HG03097 (cell line): ENCODE measurements around the gene BCDIN3D.

Experiments
- ATAC-seq: cut with Tn5 transposase; IDR thresholded peaks from one replicate; pipeline ENCODE4 v1.9.1; 2021; ENCODE audit not compliant: unreplicated experiment, low FRiP score

BCDIN3D gene

DNA sequence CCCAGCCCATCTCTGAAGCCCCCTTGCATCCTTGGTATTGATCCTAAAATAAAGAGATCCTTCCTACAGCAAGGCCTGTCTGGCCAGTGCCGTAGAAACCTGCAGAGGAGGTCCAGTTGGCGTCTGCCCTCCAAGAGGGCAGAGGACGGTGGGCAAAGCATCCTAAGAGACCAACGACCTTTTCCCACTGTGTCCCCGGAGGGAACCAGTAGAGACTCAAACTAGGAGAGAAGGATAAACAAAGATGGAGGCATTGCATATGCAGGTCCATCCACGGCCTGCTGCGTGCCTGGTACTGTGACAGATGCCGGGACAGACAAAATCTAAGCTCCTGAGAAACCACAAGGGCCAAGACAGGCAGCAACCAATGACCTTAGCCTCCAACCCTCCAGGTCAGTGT, 18.5 kb downstream of the BCDIN3D start:
- no peak for ATAC-seq

DNA sequence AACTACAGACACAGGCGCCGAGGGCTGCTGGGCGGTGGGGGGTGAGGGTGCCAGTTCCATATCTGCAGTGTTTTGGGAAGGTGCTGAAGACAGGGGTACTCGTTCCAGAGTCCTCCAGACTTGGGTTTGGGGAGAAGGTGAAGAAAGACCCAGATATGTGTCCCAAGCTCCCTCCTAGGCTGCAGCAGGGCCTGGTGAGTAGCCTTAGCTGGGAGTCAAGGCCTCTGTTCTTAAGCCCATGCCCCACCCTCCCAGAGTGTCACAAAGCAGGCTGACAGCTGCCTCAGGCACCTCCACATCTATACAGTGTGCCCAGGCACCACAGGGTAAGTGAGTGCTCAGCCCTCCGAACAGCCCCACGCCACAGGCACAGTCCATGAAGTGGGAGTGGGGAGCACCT, 19.0 kb downstream of the BCDIN3D start:
- ATAC-seq = no peak

DNA sequence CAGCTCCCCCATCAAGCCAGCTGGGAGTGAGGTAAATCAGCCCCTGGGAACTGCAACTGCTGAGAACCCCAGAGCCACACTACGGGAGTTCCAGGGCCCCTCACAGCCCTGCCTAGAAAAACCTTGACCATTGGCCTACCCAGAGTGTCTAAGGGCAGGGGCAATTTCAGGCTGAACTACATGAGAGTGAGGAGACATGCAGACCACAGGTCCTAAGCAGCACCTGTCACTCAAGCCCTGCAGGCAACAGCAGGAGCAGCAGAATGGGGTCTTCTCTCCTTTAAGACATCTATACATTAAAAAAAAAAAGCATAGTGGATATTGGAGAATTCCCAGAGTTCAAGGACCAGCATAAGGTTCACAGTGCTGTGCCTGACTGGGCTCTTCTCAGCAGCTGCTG, 19.6 kb downstream of the BCDIN3D start:
- no peak for ATAC-seq

DNA sequence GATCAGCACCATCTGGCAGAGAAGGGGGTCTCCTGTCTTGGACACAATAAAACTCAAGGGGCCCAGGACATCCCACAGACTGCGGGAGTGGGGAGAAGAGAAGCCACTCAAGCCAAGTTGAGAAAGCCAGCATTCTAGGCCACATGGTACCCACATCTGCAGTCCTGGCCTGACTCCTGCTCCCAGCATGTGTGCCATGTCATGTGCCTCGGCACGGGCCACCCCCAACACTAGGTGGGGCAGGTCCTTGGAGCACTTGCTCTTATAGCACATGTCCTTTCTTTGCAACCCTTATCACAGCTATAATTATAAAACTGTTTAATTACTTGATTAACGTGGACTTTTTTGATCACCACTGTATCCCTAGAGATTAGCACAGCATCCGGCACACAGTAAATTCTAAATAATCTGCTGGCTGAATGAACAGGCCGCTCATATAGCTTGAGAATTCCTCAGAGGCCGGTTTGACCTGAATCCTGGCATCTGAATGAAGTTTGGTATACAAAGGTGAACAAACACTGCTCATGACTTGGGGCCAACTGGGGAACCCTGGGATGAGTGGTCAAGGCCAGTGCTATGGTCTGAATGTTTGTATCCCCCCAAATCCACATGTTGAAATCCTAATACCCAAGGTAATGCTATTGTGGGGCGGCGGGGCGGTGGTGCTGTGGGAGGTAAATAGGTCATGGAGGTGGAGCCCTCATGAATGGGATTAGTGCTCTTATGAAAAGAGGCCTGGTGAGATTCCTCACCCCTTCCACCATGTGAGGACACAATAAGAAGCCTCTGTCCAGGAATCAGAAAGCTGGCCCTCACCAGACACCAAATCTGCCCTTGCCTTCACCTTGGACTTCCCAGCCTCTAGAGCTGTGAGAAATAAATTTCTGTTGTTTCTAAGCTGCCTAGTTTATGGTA, 21.3 kb downstream of the BCDIN3D start:
- no peak for ATAC-seq

DNA sequence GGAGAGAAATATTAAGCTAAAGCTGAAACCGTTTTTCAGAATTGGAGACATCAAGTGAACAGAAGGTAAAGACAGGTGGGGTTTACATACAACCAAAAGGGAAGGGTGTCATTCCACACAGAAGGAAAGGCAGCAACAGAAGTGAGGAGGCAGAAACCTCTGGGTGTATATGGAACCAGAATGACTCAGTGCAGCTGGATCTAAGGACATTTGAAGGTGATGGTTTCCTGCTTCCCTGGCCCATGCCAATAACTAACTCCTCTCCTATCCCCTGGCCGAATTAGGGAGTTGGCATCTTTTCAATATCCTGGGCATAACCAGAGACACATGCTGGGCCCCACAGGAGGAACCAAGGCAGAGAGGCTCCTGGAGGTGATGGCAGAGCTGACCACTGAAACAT, 23.1 kb downstream of the BCDIN3D start:
- no peak for ATAC-seq

DNA sequence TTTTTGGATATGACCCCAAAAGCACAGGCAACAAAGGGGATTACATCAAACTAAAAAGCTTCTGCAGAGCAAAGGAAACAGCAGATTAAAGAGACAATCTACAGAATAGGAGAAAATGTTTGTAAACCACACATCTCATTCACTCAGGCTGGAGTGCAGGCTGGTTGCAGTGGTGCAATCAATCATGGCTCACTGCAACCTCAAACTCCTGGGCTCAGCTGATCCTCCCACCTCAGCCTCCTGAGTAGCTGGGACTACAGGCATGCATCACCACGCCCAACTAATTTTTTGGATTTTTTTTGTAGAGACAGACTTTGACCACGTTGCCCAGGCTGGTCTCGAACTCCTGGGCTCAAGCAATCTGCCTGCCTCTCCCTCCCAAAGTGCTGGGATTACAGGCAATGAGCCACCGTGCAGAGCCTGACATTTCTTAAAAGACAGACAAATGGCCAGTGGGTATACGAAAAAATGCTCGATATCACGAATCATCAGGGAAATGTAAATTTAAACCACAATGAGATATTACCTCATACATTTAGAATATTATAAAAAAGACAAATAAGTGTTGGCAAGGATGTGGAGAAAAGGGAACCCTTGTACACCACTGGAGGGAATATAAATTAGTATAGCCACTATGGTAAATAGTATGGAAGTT, 24.5 kb downstream of the BCDIN3D start:
- ATAC-seq = no peak

DNA sequence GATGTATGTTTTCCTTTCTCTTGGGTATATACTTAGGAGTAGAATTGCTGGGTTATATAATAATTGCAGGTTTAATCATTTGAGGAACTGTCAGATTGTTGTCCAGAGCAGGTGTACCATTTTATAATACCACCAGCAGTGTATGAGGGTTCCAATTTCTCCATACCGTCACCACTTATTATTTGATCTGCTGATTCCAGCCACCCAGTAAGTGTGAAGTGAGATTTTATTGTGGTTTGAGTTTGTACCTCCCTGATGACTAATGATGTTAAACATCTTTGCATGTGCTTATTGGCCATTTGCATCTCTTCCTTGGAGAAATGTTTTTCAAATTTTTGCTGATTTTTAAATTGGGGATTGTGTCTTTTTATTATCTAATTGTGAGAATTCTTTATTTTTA, 29.8 kb downstream of the BCDIN3D start:
- no peak for ATAC-seq

DNA sequence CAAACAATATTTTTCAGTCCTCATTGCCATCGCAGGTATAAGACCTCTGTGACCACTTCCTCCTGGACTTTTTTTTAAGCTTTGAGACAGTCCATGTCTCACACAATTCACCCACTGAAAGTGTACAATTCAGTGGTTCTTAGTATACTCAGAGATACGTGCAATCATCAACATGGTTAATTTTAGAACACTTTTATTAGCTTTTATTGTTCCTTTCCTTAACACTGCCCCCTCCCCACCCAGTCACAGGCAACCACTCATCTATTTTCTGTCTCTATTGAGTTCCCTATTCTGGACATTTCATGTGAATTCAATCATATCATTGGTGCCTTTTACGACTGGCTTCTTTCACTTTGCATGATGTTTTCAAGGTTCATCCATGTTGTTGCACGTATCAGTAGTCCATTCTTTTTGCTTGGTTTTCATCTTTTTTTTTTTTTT, 30.9 kb downstream of the BCDIN3D start:
- no peak for ATAC-seq

DNA sequence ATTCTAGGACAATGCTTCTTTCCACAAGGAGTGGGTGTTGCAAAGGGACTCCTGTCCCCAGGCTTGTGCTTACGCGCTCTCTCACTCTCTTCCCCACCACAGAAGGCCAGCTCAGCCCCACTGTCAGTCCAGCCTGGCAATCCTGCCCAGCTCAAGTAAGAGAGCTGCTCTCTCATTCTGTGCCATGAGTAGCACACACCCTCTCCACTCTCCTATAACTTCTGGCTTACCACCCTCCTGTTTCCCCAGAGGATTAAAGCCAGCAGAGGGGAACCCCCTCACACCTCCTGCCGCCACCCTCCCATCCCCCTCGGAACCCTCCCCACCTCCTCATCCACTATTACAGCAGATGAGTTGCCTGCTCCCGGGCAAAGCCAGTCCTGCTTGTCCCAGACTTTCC, 31.8 kb downstream of the BCDIN3D start:
- ATAC-seq = no peak

DNA sequence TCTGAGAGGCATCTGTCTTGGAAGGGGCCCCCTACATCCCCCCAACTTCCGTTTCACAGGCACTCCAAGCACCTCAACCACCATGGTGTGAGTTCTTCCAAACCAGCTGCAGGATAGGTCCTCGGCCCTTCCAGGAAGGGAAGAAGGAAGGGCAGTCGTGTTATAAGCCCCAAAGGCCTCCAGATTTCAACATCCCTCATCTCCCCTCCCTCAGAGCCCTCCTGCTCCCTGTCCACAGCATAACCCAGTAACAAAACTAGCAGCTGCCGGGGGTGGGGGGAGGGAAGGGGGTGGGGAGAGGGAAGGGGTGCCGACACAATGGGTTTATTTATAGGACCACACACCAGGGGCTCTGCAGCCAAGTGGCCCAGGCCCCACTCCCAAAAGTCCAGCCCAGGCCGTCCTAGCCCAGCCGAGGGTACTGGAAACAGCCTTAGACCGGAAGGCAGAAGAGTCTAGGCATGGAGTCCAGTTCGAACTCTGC, 33.0 kb downstream of the BCDIN3D start:
- no peak for ATAC-seq

DNA sequence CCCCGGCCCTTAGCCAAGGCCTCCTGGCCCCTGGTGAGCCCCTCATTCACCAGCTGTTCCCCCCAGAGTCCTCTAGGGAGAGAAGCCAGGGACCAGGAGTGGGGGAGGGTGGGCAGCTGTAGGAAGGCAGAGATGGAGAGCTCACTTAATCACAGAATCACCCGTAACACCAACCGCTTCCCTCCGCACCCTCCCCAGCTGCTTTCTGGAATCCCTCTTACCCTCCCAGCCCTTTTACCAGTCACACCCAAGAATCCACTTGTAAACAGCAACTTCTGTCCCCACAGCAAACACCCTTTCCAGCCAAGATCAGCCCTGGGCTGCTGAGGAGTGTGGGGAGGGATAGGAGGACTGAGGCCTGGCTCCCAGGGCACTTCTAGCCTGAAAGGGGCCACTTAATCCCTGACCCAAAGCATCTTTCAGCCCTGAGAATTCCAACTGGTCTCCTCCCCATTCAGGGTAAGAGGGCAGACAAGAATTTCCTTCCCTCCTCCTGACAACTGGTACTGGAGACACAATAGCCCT, 33.5 kb downstream of the BCDIN3D start:
- ATAC-seq = no peak

DNA sequence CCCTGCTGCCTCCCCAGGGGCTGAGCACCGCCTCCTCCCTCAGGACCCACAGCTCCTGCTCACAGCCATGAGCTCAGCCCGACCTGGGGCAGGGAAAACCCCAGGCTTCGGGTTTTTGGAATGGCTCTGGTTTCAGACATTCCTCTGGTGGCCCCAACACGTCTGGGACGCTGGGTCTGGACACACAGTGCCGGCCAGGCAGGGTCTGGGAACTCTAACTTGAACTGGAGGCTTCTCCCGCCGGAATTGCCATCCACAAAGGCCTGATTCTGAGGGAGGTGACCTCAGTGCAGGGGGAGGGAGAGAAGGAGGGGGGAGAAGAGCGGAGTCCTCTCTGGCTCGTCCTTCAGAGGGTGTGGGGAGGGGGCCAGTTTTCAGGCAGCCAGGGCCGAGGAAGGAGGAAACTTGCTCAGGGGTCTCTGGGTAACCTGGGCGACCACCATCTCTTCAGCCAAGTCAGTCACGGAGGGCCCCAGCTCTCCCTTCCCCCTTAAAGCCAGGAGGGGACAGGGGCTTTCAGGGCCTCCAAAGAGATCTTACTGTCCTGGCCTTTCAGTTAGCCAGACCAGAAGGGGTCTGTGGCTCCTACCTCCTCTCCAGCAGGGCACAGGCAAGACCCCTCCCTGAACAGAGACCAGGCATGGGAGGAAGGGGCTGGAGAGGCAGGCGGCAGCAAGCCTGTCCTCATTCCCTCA, 34.1 kb downstream of the BCDIN3D start:
- no peak for ATAC-seq

DNA sequence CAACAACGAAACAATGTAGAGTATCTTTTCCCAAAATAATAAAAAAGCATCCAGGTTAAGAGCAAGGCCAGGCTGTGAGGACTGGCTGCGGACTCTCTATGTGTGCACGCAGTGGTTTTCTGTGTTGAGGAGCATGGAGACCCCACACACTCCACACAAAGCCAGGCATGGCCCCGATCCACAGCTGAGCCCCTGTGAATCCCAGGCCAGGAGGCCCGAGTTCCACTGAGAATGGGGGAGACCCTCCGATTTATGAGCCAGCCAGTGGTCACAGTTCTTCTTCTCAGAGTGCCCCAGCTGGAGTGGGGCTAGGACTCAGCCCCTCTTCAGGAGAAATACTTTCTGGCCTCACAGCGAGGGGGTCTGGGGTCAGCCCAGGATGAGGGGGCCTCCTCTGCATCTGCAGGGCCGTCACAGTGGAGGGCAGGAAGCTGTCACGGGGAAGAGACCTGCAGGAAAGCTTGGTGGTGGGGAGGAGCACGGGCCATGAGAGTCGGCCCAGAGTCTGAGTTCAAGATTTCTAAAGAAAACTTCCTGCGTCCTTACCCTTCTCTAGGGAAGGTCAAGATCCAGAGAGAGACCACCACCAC, 34.8 kb downstream of the BCDIN3D start:
- no peak for ATAC-seq

DNA sequence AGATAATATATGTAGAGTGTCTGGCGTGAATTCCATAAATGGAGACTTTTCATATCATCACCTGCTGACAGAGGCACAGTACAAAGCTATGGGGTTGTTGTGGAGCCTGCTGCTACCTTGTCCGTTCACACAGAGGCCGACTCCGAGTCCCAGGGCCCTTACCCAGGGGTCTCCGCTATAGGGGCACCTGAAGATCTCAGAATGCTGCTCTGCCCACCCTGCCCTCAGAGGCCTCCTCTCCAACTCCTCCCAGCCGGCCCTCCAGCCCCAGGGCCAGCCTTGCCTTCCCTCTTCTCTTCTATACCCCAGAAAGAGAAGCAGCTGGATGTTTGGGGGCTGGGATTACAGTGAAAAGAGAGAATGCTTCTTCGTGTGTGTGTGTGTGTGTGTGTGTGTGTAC, 36.0 kb downstream of the BCDIN3D start:
- ATAC-seq = no peak

DNA sequence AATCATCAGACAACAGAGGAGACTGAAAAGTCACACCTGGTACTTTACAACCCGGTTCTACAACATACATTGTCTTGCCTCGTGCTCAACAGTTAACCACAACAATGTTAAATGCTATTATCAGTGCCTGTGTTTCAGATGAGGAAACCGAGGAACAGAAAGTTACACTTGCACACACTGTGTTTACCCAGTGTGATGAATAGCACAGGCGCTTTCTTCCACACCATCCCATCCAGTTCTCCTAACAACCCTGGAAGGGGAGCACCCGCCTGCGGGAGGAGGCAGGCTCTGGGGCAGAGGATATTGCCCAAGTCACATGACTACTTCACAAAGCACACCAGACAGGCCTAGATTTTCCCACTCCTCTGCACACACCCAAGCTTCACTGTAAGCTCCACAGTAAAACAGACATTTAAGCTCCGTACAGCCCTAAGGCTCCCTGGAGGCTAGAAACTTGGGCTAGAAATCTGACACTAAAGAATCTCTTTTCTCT, 36.5 kb downstream of the BCDIN3D start:
- ATAC-seq = no peak

DNA sequence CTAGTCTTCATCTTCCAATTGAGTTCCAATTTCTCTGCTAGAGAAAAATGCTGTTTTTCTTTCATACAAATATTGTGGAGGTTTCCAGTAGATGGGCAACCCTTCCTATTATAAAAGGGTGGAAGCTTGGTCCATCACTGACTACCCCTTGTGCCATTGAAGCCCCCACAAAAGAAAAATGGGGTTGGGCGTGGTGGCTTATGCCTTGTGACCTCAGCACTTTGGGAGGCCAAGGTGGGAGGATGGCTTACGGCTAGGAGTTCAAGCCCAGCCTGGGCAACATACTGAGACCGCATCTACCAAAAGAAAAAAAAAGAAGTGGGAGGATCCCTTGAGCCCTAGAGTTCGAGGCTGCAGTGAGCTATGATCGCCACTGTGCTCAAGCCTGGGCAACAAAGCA, 37.5 kb downstream of the BCDIN3D start:
- ATAC-seq = no peak

DNA sequence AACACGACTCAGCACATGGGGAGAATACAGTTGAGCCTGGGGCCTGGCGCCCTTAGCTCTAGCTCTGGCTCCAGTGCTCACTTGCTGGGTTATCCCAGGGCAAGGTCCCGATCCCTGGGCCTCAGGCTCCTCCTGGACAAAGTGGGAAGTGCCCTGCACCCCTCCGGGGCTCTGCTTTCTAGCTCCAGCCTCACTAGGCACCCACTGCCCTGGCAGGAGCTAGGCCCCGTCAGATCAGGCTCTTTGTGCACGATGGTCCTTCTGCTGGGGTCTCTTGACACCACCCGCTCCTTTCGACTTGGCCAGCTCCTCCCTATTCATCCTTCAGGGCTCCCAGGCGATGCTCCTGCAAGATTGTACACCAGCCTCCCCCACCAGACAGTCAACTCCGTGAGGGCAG, 38.1 kb downstream of the BCDIN3D start:
- ATAC-seq = no peak

DNA sequence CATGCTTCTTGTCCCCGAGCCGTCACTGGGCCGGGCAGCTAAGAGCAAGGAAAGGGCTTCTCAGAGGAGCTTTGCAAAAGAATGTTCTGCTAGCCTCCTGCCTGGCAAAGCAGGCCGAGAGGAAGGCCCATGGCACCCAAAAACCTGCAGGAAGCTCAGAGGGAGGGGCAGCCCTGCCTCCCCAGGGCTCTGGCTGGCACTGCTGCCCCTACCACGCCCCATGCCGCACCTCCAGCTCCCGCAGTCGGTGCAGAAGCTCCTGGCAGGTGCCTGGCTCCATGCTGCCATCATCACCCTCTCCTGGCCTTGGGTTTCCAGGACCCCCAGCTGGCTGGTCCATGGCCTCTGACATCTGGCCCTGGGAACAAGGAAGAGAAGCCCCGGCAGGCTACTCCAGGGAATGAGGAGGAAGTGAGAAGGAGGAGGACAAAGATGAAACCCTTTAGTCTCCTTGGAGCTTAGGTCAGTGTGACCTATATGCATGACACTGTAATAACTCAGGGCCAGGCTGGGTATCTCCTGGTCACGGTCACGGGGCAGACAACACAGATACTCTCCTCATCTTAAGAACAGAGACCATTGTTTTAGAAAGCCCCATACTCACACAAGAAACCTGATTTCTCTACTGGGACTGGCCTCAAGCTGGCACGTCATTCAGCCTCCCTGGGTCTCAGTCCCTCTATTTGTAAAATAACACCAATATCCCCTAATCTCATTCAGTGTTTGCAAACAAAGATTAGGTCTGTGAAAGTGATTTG, 39.0 kb downstream of the BCDIN3D start:
- no peak for ATAC-seq

DNA sequence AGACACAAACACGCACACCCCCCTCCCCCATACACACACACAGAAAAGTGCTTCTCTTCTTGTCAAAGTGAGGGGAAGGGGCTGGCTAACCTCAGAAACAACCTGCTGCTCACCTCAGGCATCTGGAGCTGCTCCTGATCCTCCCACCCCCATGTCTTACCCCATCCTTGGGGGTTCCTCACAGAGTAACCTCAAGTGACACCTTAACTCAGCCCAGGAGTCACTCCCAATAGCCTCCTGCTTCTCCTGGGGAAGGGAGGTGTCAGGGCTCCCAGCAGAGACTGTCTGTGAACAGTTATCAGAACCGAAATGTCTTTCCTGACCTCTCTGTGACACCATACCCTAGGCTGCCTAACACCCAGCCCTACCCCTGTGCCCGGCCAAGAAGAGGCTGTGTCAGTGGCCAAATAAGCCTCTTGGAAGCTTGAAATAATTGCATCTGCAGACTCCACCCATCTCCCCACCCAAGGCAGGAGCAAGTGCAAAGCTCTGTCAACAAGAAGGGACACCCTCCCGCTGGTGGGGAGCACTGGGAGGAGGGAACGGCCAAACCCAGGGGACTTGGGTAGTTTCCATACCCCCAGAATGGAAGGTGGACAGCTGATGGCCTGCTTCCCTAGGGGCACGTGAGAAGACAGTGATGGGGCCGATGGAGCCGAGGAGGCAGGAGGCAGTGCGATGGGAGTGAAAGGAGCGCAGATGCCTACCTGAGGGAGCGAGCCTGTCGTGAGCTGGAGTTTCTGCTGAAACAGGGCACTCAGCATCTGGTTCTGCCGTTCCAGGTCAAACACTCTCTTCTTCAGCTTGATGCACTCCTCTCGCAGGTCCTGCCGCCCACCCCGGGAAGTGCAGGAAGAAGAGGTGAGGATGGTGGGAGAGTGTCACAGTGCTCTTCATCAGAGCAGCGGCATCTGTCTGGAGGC, 41.5 kb downstream of the BCDIN3D start:
- ATAC-seq = no peak
